CD8-positive, alpha-beta memory T cell (primary cell): ENCODE measurements around the gene PAK6. TPM values are rescaled to one million over a fixed set of nuclear protein-coding genes. Genes with fewer than 3 reads are reported as not detected.

ENCODE experiments used
- CTCF ChIA-PET: fragments of 350-600 bp; sonication (Branson Sonifier 250); formaldehyde crosslinking; loops from one replicate; lab custom pipeline; 2021; ENCODE audit warnings: antibody characterized with exemption; lab: Charles Lee
- POLR2A ChIA-PET: fragments of 350-600 bp; sonication (Branson Sonifier 250); formaldehyde crosslinking; loops from one replicate; lab custom pipeline; 2021; ENCODE audit warnings: antibody characterized with exemption; lab: Charles Lee
- DNase-seq, 5 donors: peaks; one replicate each; pipeline versions ENCODE4 v3.0.0 to v3.0.0-alpha.2; 2020 to 2022; ENCODE audit warnings: mixed read lengths in 1 of 5
- H3K27ac ChIP-seq: one replicate; pipeline ENCODE4 v1.7.0; 2013; ENCODE audit warnings: low read depth, mild to moderate bottlenecking, low read length, moderate library complexity
- H3K27me3 ChIP-seq: 2 replicates; pipeline ENCODE4 v1.7.0; 2013; ENCODE audit warnings: low read length, mild to moderate bottlenecking; ENCODE audit not compliant: insufficient read depth, poor library complexity, severe bottlenecking
- H3K36me3 ChIP-seq: 2 replicates; pipeline ENCODE4 v1.7.0; 2013; ENCODE audit warnings: mild to moderate bottlenecking, low read length, moderate library complexity; ENCODE audit not compliant: insufficient read depth
- H3K4me1 ChIP-seq: 2 replicates; pipeline ENCODE4 v1.7.0; 2013; ENCODE audit warnings: mild to moderate bottlenecking, low read length, moderate library complexity; ENCODE audit not compliant: insufficient read depth
- H3K4me3 ChIP-seq: 2 replicates; pipeline ENCODE4 v1.7.0; 2013; ENCODE audit warnings: mild to moderate bottlenecking, low read length
- H3K9me3 ChIP-seq: 2 replicates; pipeline ENCODE4 v1.7.0; 2013; ENCODE audit warnings: mild to moderate bottlenecking, low read length
- H3K27ac Mint-ChIP-seq, 8 donors: one replicate each; pipeline ENCODE4 v1.8.0; 2020 to 2021; ENCODE audit warnings: mixed read lengths in 8 of 8, mild to moderate bottlenecking in 6 of 8, inconsistent platforms in 3 of 8, moderate library complexity in 3 of 8
- H3K27me3 Mint-ChIP-seq, 2 donors: one replicate each; pipeline ENCODE4 v1.8.0; 2020 to 2021; ENCODE audit warnings: mixed read lengths in 2 of 2, mild to moderate bottlenecking in 1 of 2, moderate library complexity in 1 of 2
- H3K36me3 Mint-ChIP-seq, 3 donors: one replicate each; pipeline ENCODE4 v1.8.0; 2020 to 2021; ENCODE audit warnings: mixed read lengths in 3 of 3, inconsistent platforms in 1 of 3, mild to moderate bottlenecking in 1 of 3
- H3K4me1 Mint-ChIP-seq, 3 donors: one replicate each; pipeline ENCODE4 v1.8.0; 2020 to 2021; ENCODE audit warnings: mixed read lengths in 3 of 3, inconsistent platforms in 1 of 3, mild to moderate bottlenecking in 1 of 3
- H3K4me3 Mint-ChIP-seq, 7 donors: one replicate each; pipeline ENCODE4 v1.8.0; 2020 to 2021; ENCODE audit warnings: mixed read lengths in 7 of 7, mild to moderate bottlenecking in 6 of 7, moderate library complexity in 4 of 7, inconsistent platforms in 2 of 7
- H3K9me3 Mint-ChIP-seq, 5 donors: one replicate each; pipeline ENCODE4 v1.8.0; 2020 to 2022; ENCODE audit warnings: mixed read lengths in 5 of 5, mild to moderate bottlenecking in 3 of 5, moderate library complexity in 2 of 5, inconsistent platforms in 1 of 5
- polyA plus RNA-seq: library from polyadenylated mRNA; unstranded; fragments of 300-500 nt; fragmentation: Illumina TruSeq; gene quantifications from one replicate; pipeline ENCODE4 v1.2.3, GENCODE V29; 2021
- total RNA-seq, 2 experiments: library from RNA; stranded (reverse); gene quantifications; one replicate each; pipeline ENCODE4 v1.2.3, GENCODE V29; 2021

The PAK6 gene
- total and polyA plus RNA-seq, 3 experiments from 2014 or later, result 1.7 to 2.8 (median 1.9) TPM

DNA sequence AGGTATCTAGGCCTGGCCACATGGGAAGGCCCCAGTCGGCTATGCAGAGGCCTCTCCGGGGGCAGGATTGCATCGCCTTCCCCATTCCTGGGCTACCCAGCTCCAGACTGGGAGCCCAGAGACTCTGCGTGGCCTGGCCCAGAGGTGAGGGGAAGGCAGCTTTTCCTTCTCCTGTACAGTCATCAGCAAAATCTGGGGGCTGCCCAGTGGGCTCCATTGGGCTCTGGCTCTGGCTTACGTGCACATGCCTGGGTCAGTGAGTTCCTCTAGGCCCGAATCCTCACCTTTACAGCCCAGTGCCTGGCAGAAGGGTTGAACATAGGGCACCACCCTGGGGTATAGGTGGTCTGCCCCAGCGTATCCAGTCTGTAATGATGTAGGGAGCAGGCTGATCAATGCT is 47.9 kb downstream of the PAK6 start:
- Histone ChIP-seq H3K4me1 (no peaks in the 10 kb centered on the region), H3K4me3 (no peak overlapping the region), H3K9me3 (no peaks in the 10 kb centered on the region), H3K36me3 (peaks cover 4% of the 10 kb centered on the region), H3K27ac (no peak overlapping the region), H3K27me3 (no peaks in the 10 kb centered on the region)
- H3K4me1 Mint-ChIP-seq, result peaks cover 0 to 3% (median 0%) of the 10 kb centered on the region in 3 donors
- peaks cover 0 to 35% (median 2%) of the 10 kb centered on the region in 3 donors for H3K36me3 Mint-ChIP-seq
- H3K4me3 Mint-ChIP-seq, result no peak overlapping the region
- CTCF ChIA-PET, result interaction anchor here (1.2 kb wide), 1 partner anchor 49 kb away, joined by 3 read pairs; no protein-coding TSS in a partner anchor
- no peaks in the 10 kb centered on the region for H3K27me3 Mint-ChIP-seq
- peak overlapping the region in 1 of 8 donors; percentile 36 for H3K27ac Mint-ChIP-seq
- no peak for DNase-seq
- POLR2A ChIA-PET, result no interaction called here
- H3K9me3 Mint-ChIP-seq, result no peaks in the 10 kb centered on the region

DNA sequence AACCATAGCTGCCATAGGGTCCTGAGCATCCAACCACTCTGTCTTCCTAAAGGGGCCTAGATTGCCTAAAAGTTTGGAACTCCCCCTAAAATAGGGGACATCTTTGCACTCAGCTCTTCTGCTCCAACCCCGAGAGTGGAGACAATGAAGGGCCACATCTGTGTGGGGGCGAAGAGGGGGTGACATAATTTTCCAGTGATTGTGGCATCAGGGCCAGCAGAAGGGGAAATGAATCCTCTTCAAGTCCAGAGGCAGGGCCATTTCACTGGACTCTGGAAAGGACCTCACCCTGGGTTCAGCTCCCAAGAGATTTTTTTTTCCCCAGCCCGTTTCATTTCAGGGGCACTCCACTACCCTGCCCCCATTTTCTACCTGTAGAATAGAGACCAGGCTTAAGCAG is 48.6 kb downstream of the PAK6 start:
- Mint-ChIP-seq H3K9me3 (no peaks in the 10 kb centered on the region), H3K4me3 (peak overlapping the region in 1 of 7 donors; percentile 19), H3K4me1 (peaks cover 0 to 3% (median 0%) of the 10 kb centered on the region in 3 donors), H3K36me3 (peaks cover 0 to 41% (median 2%) of the 10 kb centered on the region in 3 donors), H3K27ac (peak overlapping the region in 2 of 8 donors; percentile 35 to 36), H3K27me3 (no peaks in the 10 kb centered on the region)
- no peaks in the 10 kb centered on the region for H3K4me1 ChIP-seq
- DNase-seq, result no peak
- no peak overlapping the region for H3K4me3 ChIP-seq
- POLR2A ChIA-PET, result no interaction called here
- H3K27me3 ChIP-seq, result no peaks in the 10 kb centered on the region
- H3K36me3 ChIP-seq, result peaks cover 7% of the 10 kb centered on the region
- H3K9me3 ChIP-seq, result no peaks in the 10 kb centered on the region
- CTCF ChIA-PET, result no interaction called here
- no peak overlapping the region for H3K27ac ChIP-seq

DNA sequence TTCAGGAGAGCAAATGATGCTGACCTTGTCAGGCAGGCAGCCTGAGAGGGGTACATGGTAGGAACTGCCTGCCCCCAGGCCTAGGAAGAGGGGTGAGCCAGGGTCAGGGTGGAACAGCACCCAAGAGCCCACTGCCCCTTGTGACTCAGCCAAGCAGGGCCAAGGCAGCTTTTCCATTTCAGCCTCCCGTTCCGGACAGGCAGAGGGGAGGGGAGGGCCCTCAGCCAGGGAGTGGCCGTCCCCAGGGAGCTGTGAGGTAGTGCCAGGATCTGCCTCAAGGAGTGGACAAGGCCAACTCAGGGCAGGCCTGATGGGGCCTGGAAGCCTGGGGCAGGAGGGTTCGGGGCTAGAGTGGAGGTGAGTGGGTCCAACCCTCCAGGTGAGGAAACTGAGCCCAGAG is 49.1 kb downstream of the PAK6 start:
- DNase-seq, result no peak
- H3K9me3 ChIP-seq, result no peaks in the 10 kb centered on the region
- H3K4me1 ChIP-seq, result no peaks in the 10 kb centered on the region
- Mint-ChIP-seq H3K27me3 (no peaks in the 10 kb centered on the region), H3K4me3 (no peak overlapping the region), H3K9me3 (no peaks in the 10 kb centered on the region), H3K36me3 (peaks cover 0 to 46% (median 2%) of the 10 kb centered on the region in 3 donors), H3K4me1 (peaks cover 0 to 3% (median 0%) of the 10 kb centered on the region in 3 donors), H3K27ac (no peak overlapping the region)
- CTCF ChIA-PET, result interaction anchor here (2.0 to 2.4 kb wide), 2 partner anchors 13 to 19 kb away, joined by 7 to 10 read pairs; partner anchors contain the start of gene PLCB2
- H3K36me3 ChIP-seq, result peaks cover 7% of the 10 kb centered on the region
- no peaks in the 10 kb centered on the region for H3K27me3 ChIP-seq
- no peak overlapping the region for H3K4me3 ChIP-seq
- POLR2A ChIA-PET, result no interaction called here
- H3K27ac ChIP-seq, result no peak overlapping the region

DNA sequence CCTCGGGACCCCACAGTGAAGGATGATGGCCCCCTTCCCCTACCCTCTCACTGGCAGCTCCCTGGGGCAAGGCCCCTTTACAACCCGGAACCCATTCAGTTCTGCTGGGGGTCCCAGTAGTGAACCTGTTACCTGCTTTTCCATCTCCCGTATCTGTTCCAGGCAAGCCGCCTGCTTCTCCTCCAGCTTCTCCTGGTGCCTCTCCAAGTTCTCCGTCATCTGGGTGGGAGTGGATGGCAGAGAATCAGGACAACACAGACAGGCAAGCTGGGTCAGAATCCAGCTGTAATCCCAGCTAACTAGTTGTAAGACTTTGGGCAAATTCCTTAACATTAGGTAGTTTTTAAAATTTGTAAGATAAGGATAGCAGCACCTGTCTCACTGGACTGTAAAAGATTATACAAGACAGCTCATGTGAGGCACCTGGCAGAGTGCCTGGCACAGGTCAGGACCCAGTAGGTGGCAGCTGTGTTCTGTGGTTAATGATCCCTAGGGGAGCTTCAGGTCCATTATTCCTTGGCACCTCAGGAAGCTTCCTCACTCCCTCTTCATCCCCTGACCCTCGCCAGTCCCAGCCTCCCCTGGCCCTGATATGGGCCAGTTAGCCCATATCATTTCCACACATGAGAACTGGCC is 50.4 kb downstream of the PAK6 start:
- CTCF ChIA-PET, result interaction anchor here (1.2 to 2.7 kb wide), 6 partner anchors 11 to 55 kb away, joined by 3 to 10 read pairs (median 8); partner anchors contain the start of gene PLCB2
- no peak overlapping the region for H3K4me3 ChIP-seq
- Mint-ChIP-seq H3K4me3 (no peak overlapping the region), H3K27me3 (no peaks in the 10 kb centered on the region), H3K36me3 (peaks cover 0 to 55% (median 3%) of the 10 kb centered on the region in 3 donors), H3K9me3 (no peaks in the 10 kb centered on the region), H3K27ac (no peak overlapping the region), H3K4me1 (no peaks in the 10 kb centered on the region)
- no peaks in the 10 kb centered on the region for H3K9me3 ChIP-seq
- DNase-seq, result no peak
- no peak overlapping the region for H3K27ac ChIP-seq
- H3K4me1 ChIP-seq, result no peaks in the 10 kb centered on the region
- POLR2A ChIA-PET, result interaction anchor here (1.0 kb wide), 1 partner anchor 14 kb away, joined by 3 read pairs; no protein-coding TSS in a partner anchor
- peaks cover 7% of the 10 kb centered on the region for H3K36me3 ChIP-seq
- no peaks in the 10 kb centered on the region for H3K27me3 ChIP-seq

DNA sequence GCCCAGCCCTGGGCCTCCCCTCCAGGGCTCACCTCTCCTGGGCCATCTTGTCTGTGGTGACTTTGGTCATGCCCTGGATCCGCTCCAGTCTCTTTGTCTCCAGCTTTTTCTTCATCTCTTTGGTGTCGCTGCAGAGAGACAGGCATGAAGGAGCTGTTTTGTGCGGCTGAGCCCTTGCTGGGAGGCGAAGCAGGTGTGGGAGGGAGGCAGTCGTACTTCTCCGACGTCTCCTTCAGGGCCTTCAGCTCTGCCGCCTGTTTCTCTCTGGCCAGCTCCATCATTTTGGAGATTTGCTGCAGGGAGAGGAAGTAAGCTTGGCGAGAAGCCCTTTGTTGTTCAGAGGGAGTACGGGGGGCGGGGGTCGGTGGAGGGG is 51.7 kb downstream of the PAK6 start:
- Histone ChIP-seq H3K9me3 (no peaks in the 10 kb centered on the region), H3K4me1 (no peaks in the 10 kb centered on the region), H3K4me3 (no peak overlapping the region), H3K27ac (no peak overlapping the region), H3K36me3 (peaks cover 7% of the 10 kb centered on the region), H3K27me3 (no peaks in the 10 kb centered on the region)
- no peak overlapping the region for H3K4me3 Mint-ChIP-seq
- ChIA-PET POLR2A (no interaction called here), CTCF (interaction anchor here (1.0 to 2.7 kb wide), 7 partner anchors 11 to 132 kb away, joined by 3 to 9 read pairs (median 5); partner anchors contain the start of genes INAFM2 and PLCB2)
- H3K27ac Mint-ChIP-seq, result peak overlapping the region in 1 of 8 donors; percentile 36
- no peak for DNase-seq
- H3K36me3 Mint-ChIP-seq, result peaks cover 0 to 67% (median 6%) of the 10 kb centered on the region in 3 donors
- H3K9me3 Mint-ChIP-seq, result no peaks in the 10 kb centered on the region
- H3K4me1 Mint-ChIP-seq, result no peaks in the 10 kb centered on the region
- H3K27me3 Mint-ChIP-seq, result no peaks in the 10 kb centered on the region

DNA sequence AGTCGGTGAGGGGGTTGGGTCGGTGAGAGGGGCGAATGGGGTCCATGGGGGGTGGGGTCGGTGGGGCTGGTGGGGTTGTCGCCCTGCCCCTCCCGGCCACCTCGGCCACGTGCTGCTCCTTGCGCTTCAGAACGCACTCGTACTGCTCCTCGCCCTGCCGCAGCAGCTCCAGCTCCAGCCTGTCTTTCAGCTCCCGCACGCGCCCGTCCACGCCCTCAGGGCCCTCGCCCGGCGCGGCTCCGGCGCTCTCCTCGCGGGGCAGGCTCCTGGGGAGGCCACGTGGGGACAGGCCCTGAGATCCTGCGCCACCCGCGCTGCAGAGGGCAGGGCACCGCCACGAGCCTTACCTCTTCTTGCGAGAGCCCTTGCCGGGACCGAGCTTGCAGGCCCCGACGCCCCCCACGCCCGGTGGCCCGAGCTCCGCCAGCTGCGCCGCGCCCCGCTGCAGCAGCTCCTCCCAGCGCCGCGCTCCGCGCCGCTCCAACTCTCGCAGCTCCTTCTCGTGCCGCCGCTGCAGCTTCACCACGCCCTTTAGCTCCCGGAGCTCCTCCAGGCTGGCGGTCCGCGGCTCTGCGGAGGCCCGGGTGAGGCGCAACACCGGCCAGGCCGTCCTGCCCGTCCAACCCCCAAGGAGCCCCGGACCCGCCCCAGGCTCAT is 52.2 kb downstream of the PAK6 start:
- Mint-ChIP-seq H3K9me3 (no peaks in the 10 kb centered on the region), H3K4me3 (no peak overlapping the region), H3K27me3 (no peaks in the 10 kb centered on the region), H3K27ac (no peak overlapping the region), H3K4me1 (no peaks in the 10 kb centered on the region), H3K36me3 (peaks cover 0 to 72% (median 7%) of the 10 kb centered on the region in 3 donors)
- ChIA-PET CTCF (interaction anchor here (0.9 to 2.7 kb wide), 7 partner anchors 11 to 131 kb away, joined by 3 to 9 read pairs (median 3); partner anchors contain the start of genes INAFM2 and PLCB2), POLR2A (no interaction called here)
- peaks cover 7% of the 10 kb centered on the region for H3K36me3 ChIP-seq
- no peaks in the 10 kb centered on the region for H3K9me3 ChIP-seq
- no peak overlapping the region for H3K27ac ChIP-seq
- no peaks in the 10 kb centered on the region for H3K4me1 ChIP-seq
- no peak overlapping the region for H3K4me3 ChIP-seq
- DNase-seq, result no peak
- no peaks in the 10 kb centered on the region for H3K27me3 ChIP-seq

DNA sequence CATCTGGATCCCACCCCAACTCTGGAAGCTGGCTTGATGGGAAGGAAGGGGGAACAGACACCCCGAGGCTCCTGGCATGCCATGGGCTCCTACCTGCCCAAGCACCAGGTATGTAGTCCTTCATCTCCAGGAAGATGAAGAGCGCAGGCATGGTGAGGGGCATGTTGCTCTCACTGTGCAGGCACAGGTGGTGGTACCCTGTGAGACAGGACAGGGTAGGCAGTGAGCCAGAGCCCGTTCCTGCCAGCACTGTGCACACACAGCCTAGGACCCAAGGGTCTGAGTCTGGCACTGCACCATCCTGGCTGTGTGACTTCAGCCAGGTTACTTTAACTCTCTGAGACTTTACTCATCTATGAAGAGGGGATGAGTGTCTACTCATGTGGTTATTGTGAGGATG is 53.4 kb downstream of the PAK6 start:
- H3K4me1 Mint-ChIP-seq, result no peaks in the 10 kb centered on the region
- POLR2A ChIA-PET, result no interaction called here
- Histone ChIP-seq H3K9me3 (no peaks in the 10 kb centered on the region), H3K27me3 (no peaks in the 10 kb centered on the region), H3K36me3 (peaks cover 7% of the 10 kb centered on the region), H3K4me3 (no peak overlapping the region), H3K27ac (no peak overlapping the region), H3K4me1 (no peaks in the 10 kb centered on the region)
- no peaks in the 10 kb centered on the region for H3K9me3 Mint-ChIP-seq
- H3K27ac Mint-ChIP-seq, result peak overlapping the region in 2 of 8 donors; percentile 33 to 61
- CTCF ChIA-PET, result interaction anchor here (1.0 to 1.8 kb wide), 3 partner anchors 16 to 52 kb away, joined by 3 to 6 read pairs (median 3); partner anchors contain the start of gene PLCB2
- H3K36me3 Mint-ChIP-seq, result peaks cover 0 to 78% (median 12%) of the 10 kb centered on the region in 3 donors
- no peaks in the 10 kb centered on the region for H3K27me3 Mint-ChIP-seq
- no peak for DNase-seq
- no peak overlapping the region for H3K4me3 Mint-ChIP-seq

DNA sequence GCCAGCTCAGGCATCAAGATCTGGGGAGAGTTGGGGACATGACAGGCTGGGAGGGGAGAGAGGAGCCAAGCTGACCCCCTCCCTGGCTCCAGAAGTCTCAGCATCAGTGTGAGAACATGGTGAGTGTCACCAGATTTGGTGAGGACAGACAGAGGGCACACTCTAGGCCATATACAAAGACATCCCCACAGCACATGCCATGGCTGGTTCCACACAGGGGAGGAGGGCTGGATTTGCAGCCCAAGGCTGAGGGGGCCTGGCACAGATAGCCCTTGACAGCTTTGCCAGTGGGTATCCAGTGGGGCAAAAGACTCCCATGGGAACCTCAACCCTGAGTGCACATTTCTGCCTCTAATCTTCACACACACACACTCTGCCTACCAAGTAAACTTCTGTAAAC is 54.1 kb downstream of the PAK6 start:
- Histone ChIP-seq H3K27me3 (no peaks in the 10 kb centered on the region), H3K9me3 (no peaks in the 10 kb centered on the region), H3K4me3 (no peak overlapping the region), H3K36me3 (peaks cover 7% of the 10 kb centered on the region), H3K27ac (no peak overlapping the region), H3K4me1 (no peaks in the 10 kb centered on the region)
- DNase-seq, result no peak
- Mint-ChIP-seq H3K27ac (peak overlapping the region in 2 of 8 donors; percentile 32 to 36), H3K27me3 (no peaks in the 10 kb centered on the region), H3K4me3 (no peak overlapping the region), H3K4me1 (no peaks in the 10 kb centered on the region), H3K9me3 (no peaks in the 10 kb centered on the region), H3K36me3 (peaks cover 0 to 79% (median 12%) of the 10 kb centered on the region in 3 donors)
- ChIA-PET POLR2A (interaction anchor here (0.8 kb wide), 1 partner anchor 14 kb away, joined by 3 read pairs; the partner anchor contains the start of gene PLCB2), CTCF (interaction anchor here (1.0 to 1.4 kb wide), 3 partner anchors 14 to 51 kb away, joined by 3 to 4 read pairs (median 3); no protein-coding TSS in a partner anchor)
